HG03460 (cell line): Measurements from ENCODE around the gene RAI14.
"Not testable (repeated sequence)": the region's sequence is repeated elsewhere in the genome, so short reads cannot be mapped to it uniquely, and the experiment has no call there.

ENCODE experiments used
- ATAC-seq: cut with Tn5 transposase; IDR thresholded peaks from one replicate; pipeline ENCODE4 v1.9.1; 2021; ENCODE audit not compliant: unreplicated experiment

RAI14 gene

DNA sequence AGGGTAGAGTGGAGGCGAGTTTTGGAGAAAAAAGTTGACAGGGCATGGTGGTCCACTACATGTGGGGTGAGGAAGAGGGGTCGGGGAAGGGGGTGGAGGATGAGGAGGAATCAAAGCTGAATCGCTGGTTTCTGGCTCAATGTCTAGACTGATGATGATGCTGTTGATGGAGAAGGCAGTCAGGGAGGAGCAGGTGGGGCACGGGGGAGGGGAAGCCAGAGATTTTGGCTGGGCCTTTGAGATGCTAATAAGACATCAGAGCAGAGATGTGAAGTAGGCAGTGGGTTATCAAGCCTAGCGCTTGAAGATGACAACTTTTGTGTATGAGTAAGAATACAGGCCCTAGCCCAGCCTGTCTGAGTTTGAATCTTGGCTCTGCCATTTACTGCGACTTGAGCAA, 150.4 kb downstream of the RAI14 start:
- no peak for ATAC-seq

DNA sequence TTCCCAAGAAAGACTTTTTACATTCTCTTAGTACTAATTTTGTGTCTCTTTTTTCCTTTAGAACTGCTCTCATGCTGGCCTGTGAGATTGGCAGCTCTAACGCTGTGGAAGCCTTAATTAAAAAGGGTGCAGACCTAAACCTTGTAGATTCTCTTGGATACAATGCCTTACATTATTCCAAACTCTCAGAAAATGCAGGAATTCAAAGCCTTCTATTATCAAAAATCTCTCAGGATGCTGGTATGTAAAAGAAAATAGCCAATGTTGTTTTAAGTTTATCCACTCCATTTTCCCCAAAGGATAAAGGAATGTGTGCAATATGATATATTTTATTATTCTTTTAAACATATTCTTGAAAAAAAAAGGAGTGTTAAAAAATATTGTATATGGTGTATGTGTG, 155.6 kb downstream of the RAI14 start:
- ATAC-seq: no peak

DNA sequence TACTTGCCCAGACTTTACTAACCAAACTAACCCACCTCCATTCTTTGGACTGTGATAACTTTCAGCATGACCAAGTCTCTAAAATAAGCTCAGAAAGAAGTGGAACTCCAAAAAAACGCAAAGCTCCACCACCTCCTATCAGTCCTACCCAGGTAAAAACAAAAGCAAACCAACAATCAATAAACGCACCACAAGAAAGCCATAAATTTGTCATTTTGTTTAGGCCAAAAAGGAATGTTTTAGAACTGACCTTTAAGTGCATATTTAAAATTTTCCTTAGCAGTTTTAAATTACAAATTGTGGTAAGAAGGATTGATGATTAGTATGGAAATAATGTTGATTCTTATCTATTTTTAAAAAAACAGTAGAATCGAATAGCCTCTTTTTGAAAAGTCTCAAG, 157.4 kb downstream of the RAI14 start:
- no peak for ATAC-seq

DNA sequence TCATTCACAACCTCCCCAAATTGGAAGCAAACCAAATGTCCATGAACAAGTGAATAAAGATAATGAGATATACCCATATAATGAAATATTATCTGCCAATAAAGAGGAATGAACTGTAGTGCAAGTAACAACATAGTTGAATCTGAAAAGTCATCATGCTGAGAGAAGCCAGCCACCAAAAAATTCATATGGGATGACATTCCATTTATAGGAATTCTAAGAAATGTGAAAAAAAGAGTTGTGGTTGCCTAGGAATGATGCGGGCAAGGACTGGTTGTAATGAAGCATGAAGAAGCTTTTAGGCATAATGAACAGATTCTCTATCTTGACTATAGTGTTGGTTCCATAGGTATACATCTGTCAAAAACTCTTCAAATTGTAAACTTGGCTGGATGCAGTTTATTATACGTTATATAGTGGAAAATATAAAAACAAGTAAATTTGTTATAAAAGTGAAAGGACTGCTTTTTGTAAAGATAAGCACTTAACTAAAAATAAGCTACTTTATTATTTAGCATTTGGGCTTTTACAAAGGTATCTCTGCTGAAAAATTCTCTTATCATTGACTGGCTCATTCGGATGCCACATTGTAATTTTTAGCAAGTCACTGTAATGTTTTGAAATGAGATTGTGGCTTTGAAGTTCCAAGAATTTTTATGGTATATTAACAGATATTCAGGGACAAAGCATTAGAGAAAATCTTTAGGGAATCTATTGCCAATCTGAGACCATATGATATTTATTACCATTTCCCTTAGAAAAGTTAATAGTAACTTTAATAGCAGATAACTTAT, 161.6 kb downstream of the RAI14 start:
- no peak for ATAC-seq

DNA sequence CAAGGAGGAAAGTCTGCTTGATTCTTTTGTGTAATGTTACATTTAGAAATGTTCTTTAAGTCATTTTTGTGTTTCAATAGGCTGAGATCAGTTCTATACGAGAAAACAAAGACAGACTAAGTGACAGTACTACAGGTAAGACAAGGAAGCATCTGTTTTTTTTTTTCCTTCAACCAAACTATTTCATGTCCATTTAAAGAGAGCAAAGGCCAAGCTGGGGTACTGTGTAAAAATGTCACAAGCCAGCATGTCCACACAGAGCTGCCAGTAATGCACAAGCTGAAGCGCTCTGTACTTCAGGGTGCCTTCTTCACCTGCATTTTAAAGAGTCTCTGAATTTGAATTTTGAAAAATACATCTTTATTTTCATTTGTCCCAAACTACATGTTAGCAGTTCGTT, 162.6 kb downstream of the RAI14 start:
- ATAC-seq: no peak

DNA sequence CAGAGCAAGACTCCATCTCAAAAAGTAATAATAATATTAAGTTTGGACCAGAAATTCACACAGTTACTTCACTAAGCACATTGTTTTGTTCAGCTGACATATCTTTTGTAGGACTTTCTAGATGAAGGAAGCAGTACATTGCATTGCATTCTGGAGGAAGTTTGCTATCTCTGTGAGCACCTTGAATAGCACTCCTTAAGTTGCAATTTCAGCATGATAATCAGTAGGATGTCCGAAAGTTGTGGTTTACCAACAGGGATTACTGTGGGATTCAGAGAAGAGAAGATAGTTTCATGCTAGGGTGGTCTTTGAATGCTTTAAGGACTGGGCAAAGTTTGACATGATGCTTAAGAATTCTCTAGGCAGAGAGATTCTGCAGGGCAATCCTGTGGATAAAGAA, 164.5 kb downstream of the RAI14 start:
- ATAC-seq: no peak

DNA sequence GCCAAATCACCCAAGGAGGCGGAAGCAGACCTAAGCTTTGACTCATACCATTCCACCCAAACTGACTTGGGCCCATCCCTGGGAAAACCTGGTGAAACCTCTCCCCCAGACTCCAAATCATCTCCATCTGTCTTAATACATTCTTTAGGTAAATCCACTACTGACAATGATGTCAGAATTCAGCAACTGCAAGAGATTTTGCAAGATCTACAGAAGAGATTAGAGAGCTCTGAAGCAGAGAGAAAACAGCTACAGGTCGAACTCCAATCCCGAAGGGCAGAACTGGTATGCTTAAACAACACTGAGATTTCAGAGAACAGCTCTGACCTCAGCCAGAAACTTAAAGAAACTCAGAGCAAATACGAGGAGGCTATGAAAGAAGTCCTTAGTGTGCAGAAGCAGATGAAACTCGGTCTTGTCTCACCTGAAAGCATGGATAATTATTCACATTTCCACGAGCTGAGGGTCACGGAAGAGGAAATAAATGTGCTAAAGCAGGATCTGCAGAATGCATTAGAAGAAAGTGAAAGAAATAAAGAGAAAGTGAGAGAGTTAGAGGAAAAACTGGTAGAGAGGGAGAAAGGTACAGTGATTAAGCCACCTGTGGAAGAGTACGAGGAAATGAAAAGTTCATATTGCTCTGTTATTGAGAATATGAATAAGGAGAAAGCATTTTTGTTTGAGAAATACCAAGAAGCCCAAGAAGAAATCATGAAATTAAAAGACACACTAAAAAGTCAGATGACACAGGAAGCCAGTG, 167.0 kb downstream of the RAI14 start:
- ATAC-seq: no peak

DNA sequence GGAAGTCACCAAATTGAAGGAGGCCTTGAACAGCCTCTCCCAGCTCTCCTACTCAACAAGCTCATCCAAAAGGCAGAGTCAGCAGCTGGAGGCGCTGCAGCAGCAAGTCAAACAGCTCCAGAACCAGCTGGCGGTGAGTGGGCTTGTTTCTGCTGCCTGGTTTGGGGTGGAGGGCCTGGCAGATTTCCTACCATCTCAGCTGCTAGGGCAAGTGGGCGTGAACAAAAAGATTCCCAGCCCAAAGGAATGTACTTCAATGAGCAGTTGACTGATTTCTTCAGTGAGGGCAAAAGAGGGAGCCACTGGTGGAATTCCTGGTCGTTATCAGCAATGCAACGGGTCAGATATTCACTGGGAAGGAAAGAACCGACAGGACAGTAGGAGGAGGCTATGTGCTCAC, 170.2 kb downstream of the RAI14 start:
- no peak for ATAC-seq

DNA sequence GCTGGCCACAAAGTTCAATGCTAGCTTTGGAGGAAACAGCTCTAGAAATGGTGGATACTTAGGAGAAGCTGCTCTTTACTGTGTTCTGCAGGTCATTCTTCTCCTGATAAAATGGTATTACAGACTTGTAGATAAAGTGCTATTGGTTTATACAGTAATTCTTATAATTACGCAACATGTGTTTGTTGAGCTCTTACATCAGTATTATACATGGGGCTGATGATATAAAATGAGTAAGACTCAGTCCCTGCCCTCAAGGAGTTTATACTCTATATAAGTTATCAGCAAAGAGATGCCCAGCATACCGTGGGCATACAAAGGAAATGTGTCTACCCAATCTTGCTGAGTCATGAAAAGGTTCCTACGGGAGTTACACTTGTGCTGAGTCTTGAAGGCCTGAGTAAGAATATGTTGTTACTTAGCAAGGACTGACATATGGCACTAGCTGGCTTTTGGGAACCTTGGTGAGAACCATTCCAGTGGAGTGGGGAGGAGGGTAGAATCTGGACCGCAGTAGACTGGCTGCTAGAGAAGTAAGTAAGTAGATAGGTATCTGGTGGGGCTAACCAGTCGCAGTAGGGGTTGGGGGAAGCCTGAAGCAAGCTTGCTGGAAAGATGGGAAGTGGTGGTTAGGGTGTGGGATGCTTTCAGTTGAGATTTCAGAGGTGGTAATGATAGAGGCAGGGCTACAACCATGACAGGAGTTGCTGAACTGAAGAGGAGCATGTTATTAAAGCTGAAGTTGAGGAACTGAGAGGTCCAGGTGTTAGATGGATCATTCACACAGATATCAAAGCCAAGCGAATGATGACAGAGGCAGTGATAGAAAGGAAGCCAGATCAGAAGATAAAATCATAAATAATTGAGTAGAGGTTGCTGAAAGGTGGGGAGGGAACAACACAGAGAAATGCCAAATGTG, 171.7 kb downstream of the RAI14 start:
- no peak for ATAC-seq

DNA sequence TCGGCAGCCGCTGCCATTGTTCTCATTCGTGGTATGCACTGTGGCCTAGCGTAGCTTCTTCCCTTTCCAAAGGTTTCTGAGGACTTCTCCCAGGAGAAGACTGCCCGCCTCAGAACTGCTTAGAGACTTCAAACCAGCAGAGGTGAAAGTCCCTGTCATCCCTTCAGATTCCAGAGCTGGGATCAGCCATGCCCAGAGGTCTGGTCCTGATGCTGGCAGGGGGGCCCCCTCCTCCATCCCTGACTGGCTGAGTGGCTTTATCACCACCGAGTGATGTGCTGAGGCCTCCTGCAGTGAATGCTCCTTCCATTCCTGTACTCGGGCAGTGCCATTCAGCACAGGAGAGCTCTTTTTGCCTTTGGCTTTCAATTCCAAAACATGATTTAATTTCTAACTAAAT, 174.7 kb downstream of the RAI14 start:
- ATAC-seq: not testable (repeated sequence)

DNA sequence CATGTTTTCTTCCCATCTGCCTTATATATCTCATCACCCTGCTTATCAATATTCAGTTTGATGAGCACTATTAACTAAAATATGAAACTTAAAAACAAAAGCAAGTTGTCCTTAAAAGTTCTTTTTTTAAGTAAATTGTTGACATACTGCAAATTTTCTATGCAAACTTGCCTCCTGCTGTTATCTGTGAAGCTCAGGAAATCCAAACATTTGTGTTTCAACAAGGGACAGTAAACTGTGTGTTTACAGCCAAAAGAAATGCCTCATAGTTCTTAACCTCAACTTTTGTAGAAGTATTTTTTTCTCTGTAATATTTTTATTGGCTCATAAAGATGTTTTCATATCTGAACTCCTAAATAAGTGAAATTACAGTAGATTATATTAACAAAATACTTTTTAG, 175.2 kb downstream of the RAI14 start:
- ATAC-seq: no peak

DNA sequence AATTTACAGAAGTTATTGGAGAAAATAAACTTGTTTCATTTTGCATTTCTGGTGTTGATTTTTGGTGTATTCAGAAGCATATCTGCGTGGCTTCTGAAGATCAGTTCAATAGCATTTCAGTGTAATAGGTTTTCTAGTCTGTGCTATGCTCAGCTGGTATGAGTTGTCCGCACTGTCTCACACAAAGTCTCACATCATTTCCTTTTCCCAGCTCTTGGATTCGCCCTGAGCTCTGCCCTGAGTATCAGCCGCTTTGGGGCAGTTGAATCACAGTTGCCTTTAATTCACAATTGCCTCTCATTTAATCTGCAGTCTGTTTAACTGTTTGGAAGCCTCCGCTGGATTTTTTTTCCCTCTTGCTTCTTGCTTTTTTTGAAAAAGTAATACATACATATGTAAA, 176.4 kb downstream of the RAI14 start:
- no peak for ATAC-seq

DNA sequence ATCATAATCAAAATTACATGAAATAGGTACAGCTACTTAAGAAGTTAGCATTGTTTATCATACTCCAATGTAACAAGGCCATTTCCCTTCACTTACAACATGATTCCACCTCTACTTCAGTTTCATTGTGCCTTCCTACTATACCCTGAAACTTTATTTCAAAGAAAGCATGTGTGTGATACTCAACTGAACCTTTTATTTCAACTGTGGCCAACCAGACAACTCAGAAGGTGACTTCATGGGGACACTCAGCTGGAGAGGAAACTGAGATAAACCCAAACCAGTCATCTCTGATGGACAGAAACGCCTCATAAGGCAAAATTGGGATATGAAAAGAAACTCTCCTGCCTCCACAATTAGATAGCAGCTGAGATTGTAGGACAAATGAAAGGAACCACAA, 177.0 kb downstream of the RAI14 start:
- ATAC-seq: no peak

DNA sequence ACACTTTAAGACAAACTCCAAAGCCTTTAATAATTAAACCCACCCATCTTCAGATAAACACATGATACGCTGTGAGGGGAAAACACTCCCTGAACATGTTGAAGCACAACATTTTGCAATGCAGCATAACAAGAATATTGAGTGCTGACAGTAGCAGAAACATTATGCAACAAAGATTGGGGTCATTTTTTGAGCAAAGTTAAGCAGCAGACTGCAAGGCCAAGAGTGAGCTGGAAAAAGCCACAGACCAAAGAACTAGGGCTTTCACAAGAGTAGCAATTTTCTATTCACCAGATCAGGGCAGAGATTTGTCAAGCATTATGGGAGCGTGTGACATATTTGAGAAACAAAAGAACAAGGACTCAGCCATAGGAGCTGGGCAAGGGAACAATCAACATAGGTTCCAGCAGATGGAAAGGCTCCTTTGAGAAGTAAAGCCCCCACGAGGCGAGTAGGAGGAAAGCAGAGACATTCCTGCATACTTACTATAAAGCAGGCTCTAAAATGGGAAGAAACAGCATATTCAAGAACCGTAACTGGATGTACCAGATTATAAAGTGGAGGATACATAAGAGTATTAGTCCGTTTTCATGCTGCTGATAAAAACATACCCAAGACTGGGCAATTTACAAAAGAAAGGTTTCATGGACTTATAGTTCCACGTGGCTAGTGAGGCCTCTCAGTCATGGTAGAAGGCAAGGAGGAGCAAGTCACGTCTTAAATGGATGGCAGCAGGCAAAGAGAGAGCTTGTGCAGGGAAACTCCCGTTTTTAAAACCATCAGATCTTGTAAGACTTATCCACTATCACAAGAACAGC, 178.1 kb downstream of the RAI14 start:
- no peak for ATAC-seq

DNA sequence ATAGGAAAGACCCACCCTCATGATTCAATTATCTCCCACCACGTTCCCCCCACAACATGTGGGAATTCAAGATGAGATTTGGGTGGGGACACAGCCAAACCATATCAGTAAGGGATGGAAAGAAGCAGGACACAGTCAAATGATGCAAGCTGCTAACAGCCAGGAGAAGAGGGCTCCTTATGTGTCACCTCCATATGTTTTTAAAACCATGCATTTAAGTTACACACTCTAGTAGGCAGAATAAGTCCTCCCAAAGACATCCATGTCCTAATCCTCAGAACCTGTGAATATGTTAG, 178.6 kb downstream of the RAI14 start:
- no peak for ATAC-seq

DNA sequence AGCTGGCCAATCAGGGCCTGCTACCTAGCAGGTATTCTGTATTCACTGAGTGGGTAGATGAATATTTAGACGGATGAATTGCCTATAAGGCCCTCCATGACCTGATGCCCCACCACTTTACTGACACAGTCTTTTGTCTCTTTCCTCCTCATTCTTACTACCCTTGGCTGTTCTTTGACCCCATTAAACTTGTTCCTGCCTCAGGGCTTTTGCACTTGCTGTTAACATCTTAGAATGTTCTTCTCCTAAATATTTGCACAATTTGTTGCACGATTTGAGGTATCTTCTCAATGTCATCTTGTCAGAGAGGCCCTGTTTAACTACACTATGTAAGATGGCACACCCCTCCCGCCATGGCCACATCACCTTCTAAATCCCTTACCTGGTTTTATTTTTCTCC, 179.5 kb downstream of the RAI14 start:
- no peak for ATAC-seq

DNA sequence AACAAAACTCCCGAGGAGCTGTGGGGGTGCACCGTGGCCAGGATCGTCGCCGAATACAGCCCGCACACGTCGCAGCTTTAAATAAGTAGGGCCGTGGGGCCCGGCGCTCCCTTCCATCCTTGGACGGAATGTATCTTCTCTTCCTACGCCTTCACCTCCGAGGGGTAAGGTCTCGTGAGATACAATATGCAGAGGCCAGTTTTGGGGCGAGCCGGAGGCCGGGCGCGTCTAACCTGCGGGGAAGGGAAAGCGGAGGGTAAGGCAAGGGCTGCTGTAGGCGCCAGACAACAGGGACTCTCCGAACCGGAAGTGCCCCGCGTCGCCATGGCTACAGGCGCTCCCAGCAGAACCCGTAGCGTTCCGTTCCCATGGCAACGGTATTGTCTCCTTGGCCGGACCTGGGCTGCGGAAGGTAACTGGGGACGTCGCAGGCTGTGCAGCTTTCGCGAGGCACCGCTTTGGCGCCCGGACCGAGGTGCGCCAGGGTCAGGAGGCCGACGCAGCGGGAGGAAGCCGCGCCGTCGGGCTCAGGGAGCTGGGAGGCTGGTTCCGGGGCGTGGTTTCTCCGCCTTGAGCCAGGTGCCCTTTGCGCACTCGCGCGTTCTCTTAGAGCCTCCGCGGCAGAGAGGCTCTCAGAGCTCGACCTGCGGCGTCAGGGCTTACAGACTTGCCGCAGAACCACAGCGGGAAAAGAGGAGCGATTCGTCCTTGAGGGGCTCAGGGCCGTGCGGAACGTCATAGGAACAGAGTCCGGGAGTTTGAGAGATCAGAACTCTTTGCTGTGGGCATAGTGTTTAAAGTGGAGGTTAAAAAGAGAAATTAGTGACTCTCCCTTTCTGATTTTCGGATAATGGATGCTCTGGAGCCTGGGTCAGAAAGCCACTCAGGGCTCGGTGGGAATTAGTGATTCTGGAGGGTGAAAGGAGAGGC, 182.9 kb downstream of the RAI14 start, which contains the start of gene TTC23L:
TSS of gene TTC23L (plus strand) at position 380 of the 930 bp plus-strand sequence. CDS start 1,508 bp downstream, outside the sequence.
- peak; percentile 96 for ATAC-seq

DNA sequence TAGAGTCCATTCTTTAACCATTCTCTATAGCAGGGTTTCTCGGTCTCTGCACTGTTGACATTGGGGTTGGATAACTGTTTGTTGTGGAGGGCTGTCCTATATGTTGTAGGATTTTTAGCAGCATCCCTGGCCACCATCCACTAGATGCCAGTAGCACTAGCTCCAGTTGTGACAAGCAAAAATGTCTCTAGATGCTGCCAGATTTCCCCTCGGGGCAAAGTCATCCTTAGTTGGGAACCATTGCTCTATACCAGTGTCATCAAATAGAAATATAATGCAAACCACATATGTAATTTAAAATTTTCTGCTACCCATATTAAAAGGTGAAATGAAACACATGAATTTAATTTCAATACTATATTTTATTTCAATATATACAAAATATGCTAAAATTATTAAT, 185.7 kb downstream of the RAI14 start:
- no peak for ATAC-seq

DNA sequence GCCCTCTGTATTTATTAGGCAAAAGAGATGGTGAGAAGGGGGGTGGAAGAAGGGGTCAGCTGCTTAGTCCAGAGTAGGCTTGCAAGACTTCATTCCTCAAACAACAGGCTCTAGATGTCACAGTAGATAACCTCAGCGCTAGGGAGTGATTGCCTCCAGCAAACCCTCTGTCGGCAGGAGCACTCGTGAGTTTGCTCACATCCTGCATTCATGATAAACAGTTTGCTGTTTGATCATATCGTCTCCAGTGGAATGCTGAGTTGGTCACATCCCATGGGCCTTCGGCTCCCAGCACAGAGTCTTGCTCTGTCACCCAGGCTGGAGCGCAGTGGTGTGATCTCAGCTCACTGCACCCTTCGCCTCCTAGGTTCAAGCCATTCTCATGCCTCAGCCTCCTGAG, 186.4 kb downstream of the RAI14 start:
- no peak for ATAC-seq

DNA sequence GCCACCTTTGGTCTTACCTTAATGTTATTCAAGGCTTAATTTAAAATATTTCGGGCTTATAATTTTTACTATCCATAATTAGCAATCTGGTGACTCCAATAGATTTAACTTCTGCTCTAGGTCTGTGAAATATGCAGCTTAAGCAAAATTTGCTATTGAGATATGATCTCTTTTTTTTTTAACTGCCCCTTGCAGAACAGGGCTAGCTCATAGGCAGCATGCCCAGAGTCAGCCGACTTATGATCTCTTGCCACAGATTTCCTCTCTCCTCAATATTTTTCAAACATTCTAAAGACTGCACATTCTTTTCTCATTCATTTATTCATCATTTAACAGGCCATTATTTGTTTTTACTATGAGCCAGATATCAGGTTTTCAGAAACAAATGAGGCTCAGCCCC, 187.4 kb downstream of the RAI14 start:
- no peak for ATAC-seq
